Measurements from ENCODE around the gene RASAL1.

The RASAL1 gene

GRCh38 chr12:113137861-113138783 lies 2.6 kb upstream of the RASAL1 start:
- TF ChIP-seq SIN3A (IDR thresholded peaks at IDR 0.05; ENCODE audit: borderline replicate concordance, insufficient read depth, low read length) = no peak
- TF ChIP-seq, protein P1, sequence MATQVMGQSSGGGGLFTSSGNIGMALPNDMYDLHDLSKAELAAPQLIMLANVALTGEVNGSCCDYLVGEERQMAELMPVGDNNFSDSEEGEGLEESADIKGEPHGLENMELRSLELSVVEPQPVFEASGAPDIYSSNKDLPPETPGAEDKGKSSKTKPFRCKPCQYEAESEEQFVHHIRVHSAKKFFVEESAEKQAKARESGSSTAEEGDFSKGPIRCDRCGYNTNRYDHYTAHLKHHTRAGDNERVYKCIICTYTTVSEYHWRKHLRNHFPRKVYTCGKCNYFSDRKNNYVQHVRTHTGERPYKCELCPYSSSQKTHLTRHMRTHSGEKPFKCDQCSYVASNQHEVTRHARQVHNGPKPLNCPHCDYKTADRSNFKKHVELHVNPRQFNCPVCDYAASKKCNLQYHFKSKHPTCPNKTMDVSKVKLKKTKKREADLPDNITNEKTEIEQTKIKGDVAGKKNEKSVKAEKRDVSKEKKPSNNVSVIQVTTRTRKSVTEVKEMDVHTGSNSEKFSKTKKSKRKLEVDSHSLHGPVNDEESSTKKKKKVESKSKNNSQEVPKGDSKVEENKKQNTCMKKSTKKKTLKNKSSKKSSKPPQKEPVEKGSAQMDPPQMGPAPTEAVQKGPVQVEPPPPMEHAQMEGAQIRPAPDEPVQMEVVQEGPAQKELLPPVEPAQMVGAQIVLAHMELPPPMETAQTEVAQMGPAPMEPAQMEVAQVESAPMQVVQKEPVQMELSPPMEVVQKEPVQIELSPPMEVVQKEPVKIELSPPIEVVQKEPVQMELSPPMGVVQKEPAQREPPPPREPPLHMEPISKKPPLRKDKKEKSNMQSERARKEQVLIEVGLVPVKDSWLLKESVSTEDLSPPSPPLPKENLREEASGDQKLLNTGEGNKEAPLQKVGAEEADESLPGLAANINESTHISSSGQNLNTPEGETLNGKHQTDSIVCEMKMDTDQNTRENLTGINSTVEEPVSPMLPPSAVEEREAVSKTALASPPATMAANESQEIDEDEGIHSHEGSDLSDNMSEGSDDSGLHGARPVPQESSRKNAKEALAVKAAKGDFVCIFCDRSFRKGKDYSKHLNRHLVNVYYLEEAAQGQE (IDR thresholded peaks at IDR 0.05; ENCODE audit: insufficient read depth in 1 of 2, low read depth in 2 of 2, low read length in 2 of 2) = no peak
- no peak for TF ChIP-seq FOXP2 (optimal IDR thresholded peaks at IDR 0.05; ENCODE audit: borderline replicate concordance, extremely low read depth, extremely low read length, insufficient read depth)
- TF ChIP-seq POLR2AphosphoS5 (IDR thresholded peaks at IDR 0.05; ENCODE audit: low read depth, low read length) = no peak
- no peak for TF ChIP-seq TAF1 (IDR thresholded peaks at IDR 0.05; ENCODE audit: borderline replicate concordance, insufficient read depth, low read length)

- TF ChIP-seq, protein P1 (IDR thresholded peaks at IDR 0.05; ENCODE audit: insufficient read depth in 1 of 2, low read depth in 2 of 2, low read length in 2 of 2) = no peak
- TF ChIP-seq TAF1 (IDR thresholded peaks at IDR 0.05; ENCODE audit: borderline replicate concordance, insufficient read depth, low read length) = no peak
- no peak for TF ChIP-seq POLR2AphosphoS5 (IDR thresholded peaks at IDR 0.05; ENCODE audit: low read depth, low read length)
- no peak for TF ChIP-seq SIN3A (IDR thresholded peaks at IDR 0.05; ENCODE audit: borderline replicate concordance, insufficient read depth, low read length)
- TF ChIP-seq FOXP2 (optimal IDR thresholded peaks at IDR 0.05; ENCODE audit: borderline replicate concordance, extremely low read depth, extremely low read length, insufficient read depth) = no peak
Measured at GRCh38 chr12:113136990-113137511, 1.5 kb upstream of the RASAL1 start.

DNA sequence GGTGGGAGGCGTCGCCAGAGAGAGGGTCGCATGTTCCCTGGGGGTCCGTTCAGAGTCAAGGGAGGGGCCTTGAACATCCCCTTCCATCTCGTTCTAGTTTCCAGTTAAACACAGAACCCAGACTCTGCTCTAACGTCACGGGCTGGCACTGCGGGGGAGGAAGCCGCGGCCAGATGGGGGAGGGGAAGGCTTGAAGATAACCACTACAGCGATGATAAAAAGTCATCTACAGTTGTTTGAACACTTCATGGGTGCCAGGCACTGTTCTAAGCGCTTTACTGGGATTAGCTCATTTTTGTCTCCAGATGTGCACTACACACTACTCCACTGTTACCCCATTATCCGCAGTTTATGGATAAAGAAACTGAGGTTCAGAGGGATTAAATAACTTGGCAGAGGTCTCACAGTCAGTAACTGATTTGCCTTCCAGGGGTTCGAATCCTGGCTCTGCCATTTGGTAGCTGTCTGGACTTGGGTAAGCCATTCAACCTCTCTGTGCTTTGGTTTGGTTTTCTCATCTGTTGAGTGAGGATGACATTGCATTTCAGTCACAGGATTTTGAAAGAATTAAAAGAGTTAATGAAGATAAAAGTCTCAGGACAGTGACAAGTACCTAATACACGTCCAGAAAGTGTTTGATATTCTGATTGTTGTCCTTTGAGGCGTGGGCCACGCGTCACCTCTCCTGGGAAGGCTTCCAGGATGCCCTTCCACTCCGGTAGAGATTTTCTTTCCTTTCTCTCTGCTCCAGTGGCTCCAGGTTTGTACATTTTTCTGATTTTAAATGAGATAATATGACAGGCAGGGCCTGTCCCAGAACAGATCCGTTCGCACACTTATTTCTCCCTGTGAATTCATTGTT lies 798 bp upstream of the RASAL1 start:
- TF ChIP-seq, protein P1 (IDR thresholded peaks at IDR 0.05; ENCODE audit: insufficient read depth in 1 of 2, low read depth in 2 of 2, low read length in 2 of 2) = no peak
- TF ChIP-seq SIN3A (IDR thresholded peaks at IDR 0.05; ENCODE audit: borderline replicate concordance, insufficient read depth, low read length) = no peak
- TF ChIP-seq POLR2AphosphoS5 (IDR thresholded peaks at IDR 0.05; ENCODE audit: low read depth, low read length) = no peak
- TF ChIP-seq TAF1 (IDR thresholded peaks at IDR 0.05; ENCODE audit: borderline replicate concordance, insufficient read depth, low read length) = no peak
- no peak for TF ChIP-seq FOXP2 (optimal IDR thresholded peaks at IDR 0.05; ENCODE audit: borderline replicate concordance, extremely low read depth, extremely low read length, insufficient read depth)

GRCh38 chr12:113134521-113134951 lies 1.0 kb downstream of the RASAL1 start:
- TF ChIP-seq FOXP2 (optimal IDR thresholded peaks at IDR 0.05; ENCODE audit: borderline replicate concordance, extremely low read depth, extremely low read length, insufficient read depth) = no peak
- TF ChIP-seq TAF1 (IDR thresholded peaks at IDR 0.05; ENCODE audit: borderline replicate concordance, insufficient read depth, low read length) = no peak
- no peak for TF ChIP-seq POLR2AphosphoS5 (IDR thresholded peaks at IDR 0.05; ENCODE audit: low read depth, low read length)

GRCh38 chr12:113134071-113134470 lies 1.5 kb downstream of the RASAL1 start:
- TF ChIP-seq TAF1 (IDR thresholded peaks at IDR 0.05; ENCODE audit: borderline replicate concordance, insufficient read depth, low read length) = no peak
- TF ChIP-seq, protein P1 (IDR thresholded peaks at IDR 0.05; ENCODE audit: insufficient read depth in 1 of 2, low read depth in 2 of 2, low read length in 2 of 2) = no peak

All from PFSK-1 (cell line).